UCSD-AML1 (cell line): ENCODE results near the gene MYH14.

Source experiments
- DNase-seq: peaks from one replicate; lab custom pipeline; 2025; ENCODE audit not compliant: unreplicated experiment; lab: John Stamatoyannopoulos, UW

Gene MYH14

GRCh38 chr19:50287331-50287730, 83.9 kb downstream of the MYH14 start:
- DNase-seq, result no peak

- no peak for DNase-seq
Observed at GRCh38 chr19:50288954-50289353, 85.5 kb downstream of the MYH14 start.

- no peak for DNase-seq
Observed at GRCh38 chr19:50290011-50290410, 86.6 kb downstream of the MYH14 start.

- no peak for DNase-seq
Observed at GRCh38 chr19:50290775-50291174, 87.4 kb downstream of the MYH14 start.

- no peak for DNase-seq
Observed at GRCh38 chr19:50292216-50292827, 88.9 kb downstream of the MYH14 start.

- DNase-seq, result no peak
Observed at GRCh38 chr19:50293263-50294004, 90.0 kb downstream of the MYH14 start.

- DNase-seq, result no peak
Observed at GRCh38 chr19:50300051-50300450, 96.6 kb downstream of the MYH14 start.

- DNase-seq, result no peak
Observed at GRCh38 chr19:50300814-50301606, 97.6 kb downstream of the MYH14 start.

GRCh38 chr19:50301607-50301971, 98.2 kb downstream of the MYH14 start:
- DNase-seq, result no peak

- DNase-seq, result no peak
Observed at GRCh38 chr19:50303558-50303957, 100.1 kb downstream of the MYH14 start.

GRCh38 chr19:50308991-50309390, 105.6 kb downstream of the MYH14 start:
- DNase-seq, result no peak

GRCh38 chr19:50309396-50310125, 106.1 kb downstream of the MYH14 start:
- DNase-seq, result no peak

- no peak for DNase-seq
Observed at GRCh38 chr19:50310759-50311465, 107.5 kb downstream of the MYH14 start.

- DNase-seq, result no peak
Observed at GRCh38 chr19:50311723-50312635, 108.6 kb downstream of the MYH14 start.

- no peak for DNase-seq
Observed at GRCh38 chr19:50312967-50313811, 109.8 kb downstream of the MYH14 start.

GRCh38 chr19:50313812-50314536, 110.6 kb downstream of the MYH14 start:
- no peak for DNase-seq

- DNase-seq, result no peak
Observed at GRCh38 chr19:50314724-50315708, 111.6 kb downstream of the MYH14 start.
